Measurements from ENCODE around the gene ROCK2.

- TF ChIP-seq CTCF (conservative IDR thresholded peaks at IDR 0.05 in 1 of 2, IDR thresholded peaks at IDR 0.05 in 1 of 2; ENCODE audit: low read depth in 1 of 2, low read length in 2 of 2) (no peak), EZH2 (IDR thresholded peaks at IDR 0.05; ENCODE audit: low read length, missing control alignments) (no peak)
These were observed 20.1 kb upstream of the ROCK2 start for GRCh38 chr2:11364565-11364887.
